Measurements from ENCODE around the gene EGFR.
"Not testable (repeated sequence)": the region's sequence is repeated elsewhere in the genome, so short reads cannot be mapped to it uniquely, and the experiment has no call there.

Gene EGFR

DNA sequence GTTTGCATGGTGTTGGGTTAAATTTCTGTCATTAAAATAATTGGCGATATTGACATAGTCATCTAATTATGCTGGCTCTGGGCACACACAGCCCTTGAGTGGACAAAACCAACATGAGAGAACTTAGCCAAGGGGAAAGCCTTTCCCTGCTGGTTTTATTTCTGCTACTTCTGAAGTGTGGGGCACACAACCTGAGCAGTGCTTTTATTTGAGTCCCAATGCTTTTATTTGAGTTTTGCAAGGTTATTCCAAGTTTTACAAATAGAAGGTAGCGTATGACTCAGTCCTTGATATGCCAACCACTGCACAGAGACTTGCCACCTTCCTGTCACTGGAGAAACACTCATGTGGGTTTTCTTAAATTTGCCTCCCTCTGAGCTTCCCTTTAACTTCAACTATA, 145.7 kb downstream of the EGFR start:
- no peak for DNase-seq (ENCODE audit: low spot score)
- in situ Hi-C loops (cut with MboI; ENCODE audit: low pct_unique_long_range_greater_than_20kb, low sequenced_read_pairs, unreplicated experiment) = no loop called here
- no peak for TF ChIP-seq CTCF (IDR thresholded peaks at IDR 0.05; ENCODE audit: extremely low read depth, insufficient read depth, missing control alignments)

- no peak for DNase-seq (ENCODE audit: low spot score)
- TF ChIP-seq CTCF (IDR thresholded peaks at IDR 0.05; ENCODE audit: extremely low read depth, insufficient read depth, missing control alignments) = no peak
- in situ Hi-C loops (cut with MboI; ENCODE audit: low pct_unique_long_range_greater_than_20kb, low sequenced_read_pairs, unreplicated experiment) = no loop called here
Observed at GRCh38 chr7:55165176-55165861, 146.5 kb downstream of the EGFR start.

- in situ Hi-C loops (cut with MboI; ENCODE audit: low pct_unique_long_range_greater_than_20kb, low sequenced_read_pairs, unreplicated experiment) = not testable (repeated sequence)
Observed at GRCh38 chr7:55167296-55167695, 148.5 kb downstream of the EGFR start.

GRCh38 chr7:55170335-55171069, 151.7 kb downstream of the EGFR start:
- in situ Hi-C loops (cut with MboI; ENCODE audit: low pct_unique_long_range_greater_than_20kb, low sequenced_read_pairs, unreplicated experiment) = no loop called here
- no peak for TF ChIP-seq CTCF (IDR thresholded peaks at IDR 0.05; ENCODE audit: extremely low read depth, insufficient read depth, missing control alignments)
- DNase-seq (ENCODE audit: low spot score) = no peak

More at GRCh38 chr7:55167296-55167695, 148.5 kb downstream of the EGFR start:
- not testable (repeated sequence) for DNase-seq (ENCODE audit: low spot score)

- in situ Hi-C loops (cut with MboI; ENCODE audit: low pct_unique_long_range_greater_than_20kb, low sequenced_read_pairs, unreplicated experiment) = no loop called here
- no peak for DNase-seq (ENCODE audit: low spot score)
- no peak for TF ChIP-seq CTCF (IDR thresholded peaks at IDR 0.05; ENCODE audit: extremely low read depth, insufficient read depth, missing control alignments)
Observed at GRCh38 chr7:55171157-55171556, 152.3 kb downstream of the EGFR start.

DNA sequence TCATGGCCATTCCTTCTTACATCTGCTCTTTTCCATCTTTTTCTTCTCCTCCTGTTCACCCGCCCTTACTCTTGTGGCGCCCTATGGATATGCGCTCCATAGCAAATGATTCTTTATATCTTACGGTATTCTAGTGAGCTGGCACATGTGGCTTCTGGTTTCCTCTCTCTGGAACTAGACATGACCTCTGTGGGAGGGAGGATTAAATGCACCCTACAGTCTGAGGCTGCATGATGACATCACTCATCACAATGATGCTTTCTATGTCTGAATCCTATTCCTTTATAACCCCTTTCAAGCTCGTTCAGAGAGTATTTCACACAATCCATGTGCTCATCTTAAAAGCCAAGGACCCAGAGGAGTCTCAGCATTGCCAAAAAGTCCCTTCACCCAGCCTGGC, 153.3 kb downstream of the EGFR start:
- no peak for TF ChIP-seq CTCF (IDR thresholded peaks at IDR 0.05; ENCODE audit: extremely low read depth, insufficient read depth, missing control alignments)
- no peak for DNase-seq (ENCODE audit: low spot score)
- in situ Hi-C loops (cut with MboI; ENCODE audit: low pct_unique_long_range_greater_than_20kb, low sequenced_read_pairs, unreplicated experiment) = no loop called here

GRCh38 chr7:55172881-55173609, 154.2 kb downstream of the EGFR start:
- in situ Hi-C loops (cut with MboI; ENCODE audit: low pct_unique_long_range_greater_than_20kb, low sequenced_read_pairs, unreplicated experiment) = no loop called here
- TF ChIP-seq CTCF (IDR thresholded peaks at IDR 0.05; ENCODE audit: extremely low read depth, insufficient read depth, missing control alignments) = no peak
- DNase-seq (ENCODE audit: low spot score) = no peak
